Body of pancreas (tissue), 4 donors: ENCODE results near the gene EFCAB6.

ENCODE experiments used
- CTCF ChIP-seq, 7 experiments: fragments of 450-650 bp in 4 of 7; fragments of 200-600 bp in 3 of 7; sonication (generic) in 3 of 7; IDR thresholded peaks; one replicate each; pipeline ENCODE4 v1.5.1; 2016 to 2019; ENCODE audit warnings: antibody characterized with exemption in 7 of 7
- POLR2A ChIP-seq, 3 donors: fragments of 450-650 bp; IDR thresholded peaks; one replicate each; pipeline ENCODE4 v1.6.1; 2016; ENCODE audit warnings: antibody characterized with exemption in 3 of 3, mild to moderate bottlenecking in 2 of 3

GRCh38 chr22:43507235-43507634 lies 304.9 kb downstream of the EFCAB6 start:
- TF ChIP-seq CTCF (IDR thresholded peaks at IDR 0.05) (no peak), POLR2A (IDR thresholded peaks at IDR 0.05) (no peak)
